ENCODE results near the gene PATZ1.

DNA sequence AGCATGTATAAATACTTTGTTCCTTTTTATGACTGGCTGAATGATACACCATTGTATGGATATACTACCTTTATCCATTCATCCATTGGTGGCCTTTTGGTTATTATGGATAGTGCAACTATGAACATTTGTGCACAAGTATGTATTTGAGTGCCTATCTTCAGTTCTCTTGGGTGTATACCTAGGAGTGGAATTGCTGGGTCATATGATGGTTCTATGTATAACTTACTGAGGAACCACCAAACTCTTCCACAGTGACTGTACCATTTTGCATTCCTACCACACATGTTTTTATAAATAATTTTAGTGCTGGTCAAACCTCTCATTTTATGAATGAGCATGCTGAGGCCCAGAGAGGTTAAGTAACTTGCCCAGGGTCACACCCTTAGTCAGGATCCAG is 3.8 kb upstream of the PATZ1 start:
- TF ChIP-seq, protein P1, sequence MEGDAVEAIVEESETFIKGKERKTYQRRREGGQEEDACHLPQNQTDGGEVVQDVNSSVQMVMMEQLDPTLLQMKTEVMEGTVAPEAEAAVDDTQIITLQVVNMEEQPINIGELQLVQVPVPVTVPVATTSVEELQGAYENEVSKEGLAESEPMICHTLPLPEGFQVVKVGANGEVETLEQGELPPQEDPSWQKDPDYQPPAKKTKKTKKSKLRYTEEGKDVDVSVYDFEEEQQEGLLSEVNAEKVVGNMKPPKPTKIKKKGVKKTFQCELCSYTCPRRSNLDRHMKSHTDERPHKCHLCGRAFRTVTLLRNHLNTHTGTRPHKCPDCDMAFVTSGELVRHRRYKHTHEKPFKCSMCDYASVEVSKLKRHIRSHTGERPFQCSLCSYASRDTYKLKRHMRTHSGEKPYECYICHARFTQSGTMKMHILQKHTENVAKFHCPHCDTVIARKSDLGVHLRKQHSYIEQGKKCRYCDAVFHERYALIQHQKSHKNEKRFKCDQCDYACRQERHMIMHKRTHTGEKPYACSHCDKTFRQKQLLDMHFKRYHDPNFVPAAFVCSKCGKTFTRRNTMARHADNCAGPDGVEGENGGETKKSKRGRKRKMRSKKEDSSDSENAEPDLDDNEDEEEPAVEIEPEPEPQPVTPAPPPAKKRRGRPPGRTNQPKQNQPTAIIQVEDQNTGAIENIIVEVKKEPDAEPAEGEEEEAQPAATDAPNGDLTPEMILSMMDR (IDR thresholded peaks at IDR 0.05): no peak
- no peak for TF ChIP-seq POLR2A (IDR thresholded peaks at IDR 0.05)

Data from tibial nerve (tissue), 3 donors.